Neural cell (in vitro differentiated cells): ENCODE measurements around the gene LECT2. TPM values are rescaled to one million over a fixed set of nuclear protein-coding genes. Genes with fewer than 3 reads are reported as not detected.

Experiments
- H2AFZ ChIP-seq: fragments of 200-600, 300-800 bp; sonication (generic), shearing (Covaris generic); 2 replicates; pipeline ENCODE4 v1.6.0; 2014; ENCODE audit warnings: low read depth, mild to moderate bottlenecking, antibody characterized with exemption, low read length, moderate library complexity
- H3F3A ChIP-seq: fragments of 200-600 bp; shearing (Covaris generic); 2 replicates; pipeline ENCODE4 v1.6.1; 2016; ENCODE audit warnings: mild to moderate bottlenecking, moderate library complexity, mixed read lengths, antibody characterized with exemption, low read length; ENCODE audit not compliant: insufficient read depth, poor library complexity, severe bottlenecking
- H3K27ac ChIP-seq: fragments of 200-600, 300-800 bp; sonication (generic), shearing (Covaris generic); 2 replicates; pipeline ENCODE4 v1.5.1; 2014; ENCODE audit warnings: mild to moderate bottlenecking, low read length, moderate library complexity
- H3K27me3 ChIP-seq: fragments of 300-800, 200-600 bp; sonication (generic), shearing (Covaris generic); 2 replicates; pipeline ENCODE4 v1.6.0; 2014; ENCODE audit warnings: mild to moderate bottlenecking, low read depth, low read length, moderate library complexity; ENCODE audit not compliant: insufficient read depth
- H3K36me3 ChIP-seq: fragments of 300-800, 200-600 bp; sonication (generic), shearing (Covaris generic); 2 replicates; pipeline ENCODE4 v1.5.1; 2014; ENCODE audit warnings: mild to moderate bottlenecking, antibody characterized with exemption, low read length, moderate library complexity; ENCODE audit not compliant: insufficient read depth
- H3K4me2 ChIP-seq: fragments of 300-800, 200-600 bp; sonication (generic), shearing (Covaris generic); 2 replicates; pipeline ENCODE4 v1.6.0; 2014; ENCODE audit warnings: mild to moderate bottlenecking, low read length
- H3K4me3 ChIP-seq: fragments of 300-800, 200-600 bp; sonication (generic), shearing (Covaris generic); 2 replicates; pipeline ENCODE4 v1.5.1; 2014; ENCODE audit warnings: mild to moderate bottlenecking, low read length, moderate library complexity
- H3K79me2 ChIP-seq: fragments of 200-600 bp; shearing (Covaris generic); replicated peaks from 2 replicates; pipeline ENCODE4 v1.6.0; 2014; ENCODE audit warnings: mild to moderate bottlenecking, low read length, moderate library complexity; ENCODE audit not compliant: insufficient read depth
- H3K9ac ChIP-seq: fragments of 300-800, 200-600 bp; sonication (generic), shearing (Covaris generic); 2 replicates; pipeline ENCODE4 v1.6.1; 2016; ENCODE audit warnings: mild to moderate bottlenecking, low read length, mixed read lengths
- H3K9me2 ChIP-seq: fragments of 200-600 bp; shearing (Covaris generic); 2 replicates; pipeline ENCODE4 v1.6.1; 2016; ENCODE audit warnings: mild to moderate bottlenecking, low read length, mixed read lengths; ENCODE audit not compliant: insufficient read depth
- H3K9me3 ChIP-seq: fragments of 200-600, 300-800 bp; sonication (generic), shearing (Covaris generic); 2 replicates; pipeline ENCODE4 v1.6.1; 2016; ENCODE audit warnings: mild to moderate bottlenecking, mixed run types, low read length, moderate library complexity, mixed read lengths
- H4K20me1 ChIP-seq: fragments of 200-600 bp; shearing (Covaris generic); 2 replicates; pipeline ENCODE4 v1.6.1; 2016; ENCODE audit warnings: mild to moderate bottlenecking, mixed run types; ENCODE audit not compliant: insufficient read depth
- EP300 ChIP-seq: fragments of 450-650 bp; conservative IDR thresholded peaks from 2 replicates; pipeline ENCODE4 v1.6.1; 2014; ENCODE audit warnings: antibody characterized with exemption, mild to moderate bottlenecking, moderate library complexity; ENCODE audit not compliant: poor library complexity, severe bottlenecking
- EZH2 ChIP-seq: fragments of 200-600, 300-800 bp; shearing (Covaris generic), sonication (generic); IDR thresholded peaks from 2 replicates; pipeline ENCODE4 v1.6.1; 2014; ENCODE audit warnings: antibody characterized with exemption, low read length, borderline replicate concordance, mild to moderate bottlenecking; ENCODE audit not compliant: insufficient read depth, poor library complexity, severe bottlenecking
- MXI1 ChIP-seq: fragments of 450-650 bp; conservative IDR thresholded peaks from 2 replicates; pipeline ENCODE4 v1.6.1; 2014; ENCODE audit warnings: antibody characterized with exemption, mild to moderate bottlenecking; ENCODE audit not compliant: poor library complexity, severe bottlenecking
- POLR2AphosphoS5 ChIP-seq: IDR thresholded peaks from 2 replicates; pipeline ENCODE4 v1.6.1; 2012
- RAD21 ChIP-seq: fragments of 450-650 bp; conservative IDR thresholded peaks from 2 replicates; pipeline ENCODE4 v1.6.1; 2014; ENCODE audit warnings: antibody characterized with exemption, mild to moderate bottlenecking, moderate library complexity
- SMC3 ChIP-seq: fragments of 450-650 bp; conservative IDR thresholded peaks from 2 replicates; pipeline ENCODE4 v1.6.1; 2014; ENCODE audit warnings: antibody characterized with exemption, mild to moderate bottlenecking, moderate library complexity; ENCODE audit not compliant: poor library complexity
- TAF1 ChIP-seq: IDR thresholded peaks from 2 replicates; pipeline ENCODE4 v1.6.1; 2012; ENCODE audit warnings: low read depth
- polyA plus RNA-seq: library from polyadenylated mRNA; depleted of rRNA; stranded (reverse); fragments of >200 nt; gene quantifications from 2 replicates; pipeline ENCODE4 v1.2.3, GENCODE V29; 2014
- TF ChIP-seq, protein P1 (sequence below): IDR thresholded peaks from 2 replicates; pipeline ENCODE4 v1.6.1; 2012; ENCODE audit warnings: borderline replicate concordance
- TF ChIP-seq, protein P2 (sequence below): fragments of 450-650 bp; IDR thresholded peaks from 2 replicates; pipeline ENCODE4 v1.5.1; 2014; ENCODE audit warnings: antibody characterized with exemption, mild to moderate bottlenecking, moderate library complexity; ENCODE audit not compliant: poor library complexity, severe bottlenecking

The LECT2 gene
- polyA plus RNA-seq, 1 donor from 2014 or later: not detected

DNA sequence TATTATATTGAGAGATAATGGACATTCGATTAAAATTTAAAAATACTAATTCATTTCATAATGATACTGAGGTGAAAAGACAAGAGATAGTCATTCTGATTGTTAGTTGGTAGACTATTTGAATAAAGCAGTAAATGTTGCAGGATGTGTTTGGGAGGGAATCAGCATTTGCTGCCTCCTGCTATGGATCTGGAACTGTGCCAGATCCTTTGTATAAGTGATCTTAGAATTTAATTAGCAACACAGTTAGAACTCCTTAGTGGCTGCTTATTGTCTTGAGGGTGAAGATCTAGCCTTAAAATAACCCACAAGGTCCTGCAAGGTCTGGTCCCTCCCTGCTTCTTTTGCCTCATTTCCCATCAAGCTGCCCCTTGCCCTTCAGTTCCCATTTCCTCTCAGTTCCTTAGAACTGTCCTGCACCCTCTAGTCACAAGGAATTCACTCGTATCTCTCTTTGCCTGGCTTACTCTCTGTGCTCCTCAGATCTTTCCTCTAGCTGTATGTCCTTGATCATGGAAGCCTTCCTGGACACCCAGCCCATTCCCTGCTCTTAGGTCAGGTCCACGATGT is 12.5 kb downstream of the LECT2 start:
- no peak overlapping the region for H3K4me2 ChIP-seq
- no peak overlapping the region for H2AFZ ChIP-seq
- no peaks in the 10 kb centered on the region for H3K9me3 ChIP-seq
- no peaks in the 10 kb centered on the region for H3K27me3 ChIP-seq
- H3K79me2 ChIP-seq: no peaks in the 10 kb centered on the region
- TF ChIP-seq POLR2AphosphoS5 (no peak), EZH2 (no peak), EP300 (no peak), RAD21 (no peak), SMC3 (no peak), TAF1 (no peak), MXI1 (no peak)
- TF ChIP-seq, protein P1, sequence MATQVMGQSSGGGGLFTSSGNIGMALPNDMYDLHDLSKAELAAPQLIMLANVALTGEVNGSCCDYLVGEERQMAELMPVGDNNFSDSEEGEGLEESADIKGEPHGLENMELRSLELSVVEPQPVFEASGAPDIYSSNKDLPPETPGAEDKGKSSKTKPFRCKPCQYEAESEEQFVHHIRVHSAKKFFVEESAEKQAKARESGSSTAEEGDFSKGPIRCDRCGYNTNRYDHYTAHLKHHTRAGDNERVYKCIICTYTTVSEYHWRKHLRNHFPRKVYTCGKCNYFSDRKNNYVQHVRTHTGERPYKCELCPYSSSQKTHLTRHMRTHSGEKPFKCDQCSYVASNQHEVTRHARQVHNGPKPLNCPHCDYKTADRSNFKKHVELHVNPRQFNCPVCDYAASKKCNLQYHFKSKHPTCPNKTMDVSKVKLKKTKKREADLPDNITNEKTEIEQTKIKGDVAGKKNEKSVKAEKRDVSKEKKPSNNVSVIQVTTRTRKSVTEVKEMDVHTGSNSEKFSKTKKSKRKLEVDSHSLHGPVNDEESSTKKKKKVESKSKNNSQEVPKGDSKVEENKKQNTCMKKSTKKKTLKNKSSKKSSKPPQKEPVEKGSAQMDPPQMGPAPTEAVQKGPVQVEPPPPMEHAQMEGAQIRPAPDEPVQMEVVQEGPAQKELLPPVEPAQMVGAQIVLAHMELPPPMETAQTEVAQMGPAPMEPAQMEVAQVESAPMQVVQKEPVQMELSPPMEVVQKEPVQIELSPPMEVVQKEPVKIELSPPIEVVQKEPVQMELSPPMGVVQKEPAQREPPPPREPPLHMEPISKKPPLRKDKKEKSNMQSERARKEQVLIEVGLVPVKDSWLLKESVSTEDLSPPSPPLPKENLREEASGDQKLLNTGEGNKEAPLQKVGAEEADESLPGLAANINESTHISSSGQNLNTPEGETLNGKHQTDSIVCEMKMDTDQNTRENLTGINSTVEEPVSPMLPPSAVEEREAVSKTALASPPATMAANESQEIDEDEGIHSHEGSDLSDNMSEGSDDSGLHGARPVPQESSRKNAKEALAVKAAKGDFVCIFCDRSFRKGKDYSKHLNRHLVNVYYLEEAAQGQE: no peak
- TF ChIP-seq, protein P2, sequence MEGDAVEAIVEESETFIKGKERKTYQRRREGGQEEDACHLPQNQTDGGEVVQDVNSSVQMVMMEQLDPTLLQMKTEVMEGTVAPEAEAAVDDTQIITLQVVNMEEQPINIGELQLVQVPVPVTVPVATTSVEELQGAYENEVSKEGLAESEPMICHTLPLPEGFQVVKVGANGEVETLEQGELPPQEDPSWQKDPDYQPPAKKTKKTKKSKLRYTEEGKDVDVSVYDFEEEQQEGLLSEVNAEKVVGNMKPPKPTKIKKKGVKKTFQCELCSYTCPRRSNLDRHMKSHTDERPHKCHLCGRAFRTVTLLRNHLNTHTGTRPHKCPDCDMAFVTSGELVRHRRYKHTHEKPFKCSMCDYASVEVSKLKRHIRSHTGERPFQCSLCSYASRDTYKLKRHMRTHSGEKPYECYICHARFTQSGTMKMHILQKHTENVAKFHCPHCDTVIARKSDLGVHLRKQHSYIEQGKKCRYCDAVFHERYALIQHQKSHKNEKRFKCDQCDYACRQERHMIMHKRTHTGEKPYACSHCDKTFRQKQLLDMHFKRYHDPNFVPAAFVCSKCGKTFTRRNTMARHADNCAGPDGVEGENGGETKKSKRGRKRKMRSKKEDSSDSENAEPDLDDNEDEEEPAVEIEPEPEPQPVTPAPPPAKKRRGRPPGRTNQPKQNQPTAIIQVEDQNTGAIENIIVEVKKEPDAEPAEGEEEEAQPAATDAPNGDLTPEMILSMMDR: no peak
- H3K36me3 ChIP-seq: no peaks in the 10 kb centered on the region
- no peak overlapping the region for H3K4me3 ChIP-seq
- H3K9me2 ChIP-seq: no peaks in the 10 kb centered on the region
- no peak overlapping the region for H3K9ac ChIP-seq
- H3F3A ChIP-seq: no peaks in the 10 kb centered on the region
- H3K27ac ChIP-seq: no peak overlapping the region
- H4K20me1 ChIP-seq: no peaks in the 10 kb centered on the region

DNA sequence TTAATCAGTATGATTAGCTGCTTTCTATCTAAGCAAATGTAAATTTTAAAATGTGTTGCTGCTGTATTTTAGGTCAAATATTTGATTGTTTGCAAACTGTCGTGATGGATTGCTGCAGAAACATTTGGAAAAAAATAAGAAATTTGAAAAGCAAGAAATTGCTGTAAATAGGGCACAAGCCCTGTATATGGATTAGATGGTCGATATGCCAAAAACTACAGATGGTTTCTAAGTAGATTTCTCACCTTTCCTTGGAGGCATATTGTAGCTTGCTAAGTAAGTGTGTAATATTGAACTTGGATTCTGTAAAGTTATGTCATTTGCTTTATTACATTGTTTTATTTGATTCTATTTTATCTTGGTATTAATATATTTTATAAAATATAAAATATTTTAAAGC is 13.1 kb downstream of the LECT2 start:
- Histone ChIP-seq H4K20me1 (no peaks in the 10 kb centered on the region), H3K9me2 (no peaks in the 10 kb centered on the region), H2AFZ (no peak overlapping the region), H3K4me3 (no peak overlapping the region), H3K9me3 (no peaks in the 10 kb centered on the region), H3K36me3 (no peaks in the 10 kb centered on the region), H3K79me2 (no peaks in the 10 kb centered on the region), H3K9ac (no peak overlapping the region), H3F3A (no peaks in the 10 kb centered on the region), H3K27ac (no peak overlapping the region), H3K4me2 (no peak overlapping the region), H3K27me3 (no peaks in the 10 kb centered on the region)
- TF ChIP-seq MXI1 (no peak), TAF1 (no peak), EP300 (no peak), RAD21 (no peak), SMC3 (no peak), EZH2 (no peak), POLR2AphosphoS5 (no peak)
- TF ChIP-seq, protein P2: no peak
- TF ChIP-seq, protein P1: no peak
